Mucosa of rectum (tissue), 2 donors: ENCODE results near the gene MEG3.

Experiments
- H3K27ac ChIP-seq, 2 donors: one replicate each; pipeline ENCODE4 v1.7.0; 2013; ENCODE audit warnings: inconsistent platforms in 2 of 2, low read depth in 2 of 2, low read length in 2 of 2
- H3K27me3 ChIP-seq, 2 donors: one replicate each; pipeline ENCODE4 v1.7.0; 2013; ENCODE audit warnings: low read length in 2 of 2; ENCODE audit not compliant: control insufficient read depth in 2 of 2, insufficient read depth in 2 of 2
- H3K36me3 ChIP-seq, 2 donors: one replicate each; pipeline ENCODE4 v1.7.0; 2013; ENCODE audit warnings: low read length in 2 of 2; ENCODE audit not compliant: control insufficient read depth in 2 of 2, insufficient read depth in 2 of 2
- H3K4me1 ChIP-seq, 2 donors: one replicate each; pipeline ENCODE4 v1.7.0; 2013; ENCODE audit warnings: low read length in 2 of 2, mild to moderate bottlenecking in 1 of 2; ENCODE audit not compliant: control insufficient read depth in 2 of 2, insufficient read depth in 2 of 2
- H3K4me3 ChIP-seq, 2 donors: one replicate each; pipeline ENCODE4 v1.7.0; 2013; ENCODE audit warnings: low read length in 2 of 2
- H3K9ac ChIP-seq, 2 donors: one replicate each; pipeline ENCODE4 v1.7.0; 2013; ENCODE audit warnings: low read length in 2 of 2, low read depth in 1 of 2, mild to moderate bottlenecking in 1 of 2
- H3K9me3 ChIP-seq, 2 donors: one replicate each; pipeline ENCODE4 v1.7.0; 2013; ENCODE audit warnings: low read length in 2 of 2; ENCODE audit not compliant: control insufficient read depth in 2 of 2
- donor health status: healthy.
- donor health status: Normal muscosa, but diverticular disease.

Gene MEG3

GRCh38 chr14:100825713-100826331, at the start of gene MEG3:
Gene MEG3, plus strand, starts transcription at chr14:100826118.
- Histone ChIP-seq H3K9ac (peak within 1 kb of the TSS in 1 of 2 donors; percentile 33), H3K27ac (peak within 1 kb of the TSS; percentile 5 to 16), H3K36me3 (no peaks in the 10 kb centered on the region), H3K27me3 (peaks cover 0 to 2% of the 10 kb centered on the region in 2 donors), H3K4me1 (no peaks in the 10 kb centered on the region), H3K9me3 (no peaks in the 10 kb centered on the region), H3K4me3 (peak within 1 kb of the TSS; percentile 48 to 59)

- H3K9ac ChIP-seq, result no peak overlapping the region
- H3K36me3 ChIP-seq, result no peaks in the 10 kb centered on the region
- H3K4me3 ChIP-seq, result no peak overlapping the region
- no peaks in the 10 kb centered on the region for H3K9me3 ChIP-seq
- peaks cover 0 to 4% of the 10 kb centered on the region in 2 donors for H3K27me3 ChIP-seq
- H3K4me1 ChIP-seq, result no peaks in the 10 kb centered on the region
- no peak overlapping the region for H3K27ac ChIP-seq
Observed at GRCh38 chr14:100776681-100777365, 49.1 kb upstream of the MEG3 start.

GRCh38 chr14:100777366-100777817, 48.5 kb upstream of the MEG3 start:
- Histone ChIP-seq H3K4me1 (no peaks in the 10 kb centered on the region), H3K27me3 (peaks cover 0 to 4% of the 10 kb centered on the region in 2 donors), H3K9ac (no peak overlapping the region), H3K27ac (no peak overlapping the region), H3K9me3 (no peaks in the 10 kb centered on the region), H3K36me3 (no peaks in the 10 kb centered on the region), H3K4me3 (no peak overlapping the region)

- peaks cover 0 to 4% of the 10 kb centered on the region in 2 donors for H3K27me3 ChIP-seq
- H3K36me3 ChIP-seq, result no peaks in the 10 kb centered on the region
- H3K4me1 ChIP-seq, result no peaks in the 10 kb centered on the region
- H3K9me3 ChIP-seq, result no peaks in the 10 kb centered on the region
- H3K9ac ChIP-seq, result no peak overlapping the region
- no peak overlapping the region for H3K27ac ChIP-seq
- no peak overlapping the region for H3K4me3 ChIP-seq
Observed at GRCh38 chr14:100777818-100778525, 47.9 kb upstream of the MEG3 start.

GRCh38 chr14:100778526-100778882, 47.4 kb upstream of the MEG3 start:
- no peak overlapping the region for H3K27ac ChIP-seq
- H3K4me1 ChIP-seq, result no peaks in the 10 kb centered on the region
- H3K9me3 ChIP-seq, result no peaks in the 10 kb centered on the region
- peaks cover 0 to 4% of the 10 kb centered on the region in 2 donors for H3K27me3 ChIP-seq
- no peak overlapping the region for H3K9ac ChIP-seq
- H3K4me3 ChIP-seq, result no peak overlapping the region
- no peaks in the 10 kb centered on the region for H3K36me3 ChIP-seq

- Histone ChIP-seq H3K9me3 (no peaks in the 10 kb centered on the region), H3K4me3 (no peak overlapping the region)
Observed at GRCh38 chr14:100778951-100779690, 46.8 kb upstream of the MEG3 start.

GRCh38 chr14:100779691-100780080, 46.2 kb upstream of the MEG3 start:
- H3K27ac ChIP-seq, result no peak overlapping the region
- H3K27me3 ChIP-seq, result peaks cover 0 to 4% of the 10 kb centered on the region in 2 donors
- no peaks in the 10 kb centered on the region for H3K36me3 ChIP-seq
- no peaks in the 10 kb centered on the region for H3K4me1 ChIP-seq
- H3K4me3 ChIP-seq, result no peak overlapping the region
- no peaks in the 10 kb centered on the region for H3K9me3 ChIP-seq
- no peak overlapping the region for H3K9ac ChIP-seq

More at GRCh38 chr14:100778951-100779690, 46.8 kb upstream of the MEG3 start:
- H3K27me3 ChIP-seq, result peaks cover 0 to 4% of the 10 kb centered on the region in 2 donors
- no peak overlapping the region for H3K9ac ChIP-seq
- no peaks in the 10 kb centered on the region for H3K36me3 ChIP-seq
- H3K27ac ChIP-seq, result no peak overlapping the region
- no peaks in the 10 kb centered on the region for H3K4me1 ChIP-seq

GRCh38 chr14:100780246-100780645, 45.7 kb upstream of the MEG3 start:
- H3K36me3 ChIP-seq, result no peaks in the 10 kb centered on the region
- H3K9me3 ChIP-seq, result no peaks in the 10 kb centered on the region
- H3K9ac ChIP-seq, result no peak overlapping the region
- no peak overlapping the region for H3K4me3 ChIP-seq
- H3K27me3 ChIP-seq, result peaks cover 0 to 4% of the 10 kb centered on the region in 2 donors
- H3K4me1 ChIP-seq, result no peaks in the 10 kb centered on the region
- H3K27ac ChIP-seq, result no peak overlapping the region

GRCh38 chr14:100780646-100781355, 45.1 kb upstream of the MEG3 start:
- no peaks in the 10 kb centered on the region for H3K9me3 ChIP-seq
- no peaks in the 10 kb centered on the region for H3K4me1 ChIP-seq
- no peak overlapping the region for H3K4me3 ChIP-seq
- no peaks in the 10 kb centered on the region for H3K36me3 ChIP-seq
- H3K9ac ChIP-seq, result no peak overlapping the region
- H3K27ac ChIP-seq, result no peak overlapping the region
- peaks cover 0 to 4% of the 10 kb centered on the region in 2 donors for H3K27me3 ChIP-seq
